HG03520 (cell line): Measurements from ENCODE around the gene SEPTIN3.
A peak's percentile ranks its signal among the peaks of the same experiment; 100 is the strongest.

Experiments used
- ATAC-seq: cut with Tn5 transposase; IDR thresholded peaks from one replicate; pipeline ENCODE4 v1.9.1; 2021; ENCODE audit warnings: mild to moderate bottlenecking, moderate library complexity; ENCODE audit not compliant: unreplicated experiment

The SEPTIN3 gene, protein sequence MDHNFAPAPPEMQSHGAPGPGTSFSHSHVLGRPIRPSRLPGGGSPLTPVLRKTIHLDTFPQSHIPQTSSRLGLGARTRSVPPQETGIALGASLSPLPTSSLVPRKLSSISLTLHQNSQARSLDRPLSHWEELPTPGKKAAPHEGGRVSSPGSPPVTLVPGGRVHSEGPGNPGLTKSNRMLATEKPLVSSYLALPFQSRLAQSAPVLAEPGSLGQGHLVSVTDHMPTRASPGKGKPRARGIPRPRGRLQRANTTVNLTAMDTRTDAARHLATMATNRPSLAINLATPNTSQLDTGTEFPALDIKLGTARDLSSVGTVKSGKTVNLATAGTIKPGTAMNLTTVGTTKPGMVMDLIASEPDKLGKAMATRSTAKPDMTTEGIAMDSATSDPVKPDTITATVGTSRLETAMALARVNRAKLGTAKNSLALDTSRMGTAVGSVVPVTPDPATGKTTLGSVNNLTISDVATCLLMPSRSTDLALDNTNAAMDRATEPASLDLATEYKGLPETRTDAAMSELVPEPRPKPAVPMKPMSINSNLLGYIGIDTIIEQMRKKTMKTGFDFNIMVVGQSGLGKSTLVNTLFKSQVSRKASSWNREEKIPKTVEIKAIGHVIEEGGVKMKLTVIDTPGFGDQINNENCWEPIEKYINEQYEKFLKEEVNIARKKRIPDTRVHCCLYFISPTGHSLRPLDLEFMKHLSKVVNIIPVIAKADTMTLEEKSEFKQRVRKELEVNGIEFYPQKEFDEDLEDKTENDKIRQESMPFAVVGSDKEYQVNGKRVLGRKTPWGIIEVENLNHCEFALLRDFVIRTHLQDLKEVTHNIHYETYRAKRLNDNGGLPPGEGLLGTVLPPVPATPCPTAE

DNA sequence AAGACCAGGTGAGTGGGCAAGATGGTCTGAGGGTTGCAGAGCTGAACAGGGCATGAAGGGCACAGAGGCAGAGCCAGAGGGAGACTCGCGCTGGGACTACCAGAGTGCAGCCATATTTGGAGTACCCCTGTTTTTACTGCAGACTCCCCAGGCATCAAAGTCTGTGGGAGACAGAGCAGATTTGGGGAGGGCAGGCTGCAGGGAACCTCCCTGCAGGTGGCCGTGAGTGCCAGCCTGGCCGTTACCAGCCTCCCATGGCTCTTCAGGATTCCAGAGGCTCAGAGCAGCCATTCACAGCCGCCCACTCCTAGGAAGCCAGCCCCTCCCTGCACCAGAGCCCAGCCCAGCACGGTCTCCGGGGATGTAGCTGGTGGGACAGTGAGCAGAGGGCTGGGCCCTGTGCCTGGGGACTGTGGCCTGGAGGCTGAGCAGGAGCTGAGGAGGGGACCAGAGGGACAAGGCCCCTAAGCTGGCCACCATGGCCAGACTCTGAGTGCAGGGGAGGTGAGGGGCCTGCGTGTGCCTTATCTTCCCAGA, at the start of gene SEPTIN3:
Gene SEPTIN3 (plus strand): TSS at position 334 of the 537 bp plus-strand sequence. CDS start 2,050 bp downstream, outside the sequence.
- ATAC-seq, result no peak

DNA sequence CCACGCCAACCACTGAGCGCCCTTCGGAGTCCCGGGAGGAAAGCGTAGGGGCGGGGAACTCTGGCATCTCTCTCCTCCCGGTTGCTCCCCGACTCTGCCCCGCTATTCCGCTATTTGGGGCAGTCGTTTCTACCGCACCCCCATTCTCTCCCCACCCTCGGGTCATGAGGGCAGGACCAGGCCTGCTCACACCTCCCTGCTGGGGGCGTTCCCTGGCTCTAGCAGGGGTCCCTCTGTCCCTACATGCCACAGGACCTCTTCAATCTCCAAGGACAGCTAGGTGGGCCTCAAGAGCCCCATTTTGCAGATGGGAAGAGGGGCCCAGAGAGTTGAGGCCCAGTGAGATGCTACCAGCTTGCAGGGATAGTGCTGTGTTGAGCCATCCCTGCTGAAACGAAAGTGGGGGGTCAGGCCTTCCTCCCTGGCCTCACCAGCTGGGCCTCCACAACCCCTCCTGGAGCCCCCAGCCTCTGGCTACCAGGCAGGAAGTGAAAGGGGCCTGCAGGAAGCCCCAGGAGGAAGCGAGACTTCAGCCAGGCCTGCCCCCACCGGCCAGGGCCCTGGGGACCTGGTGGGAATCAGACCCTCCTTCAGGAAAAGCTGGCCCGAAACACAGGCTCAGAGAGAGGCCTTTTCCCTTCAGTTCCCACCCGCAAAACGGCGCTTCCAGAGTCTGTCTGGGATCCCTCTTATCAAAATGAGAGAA, 48.8 kb upstream of the SEPTIN3 start:
- ATAC-seq, result peak; percentile 25

DNA sequence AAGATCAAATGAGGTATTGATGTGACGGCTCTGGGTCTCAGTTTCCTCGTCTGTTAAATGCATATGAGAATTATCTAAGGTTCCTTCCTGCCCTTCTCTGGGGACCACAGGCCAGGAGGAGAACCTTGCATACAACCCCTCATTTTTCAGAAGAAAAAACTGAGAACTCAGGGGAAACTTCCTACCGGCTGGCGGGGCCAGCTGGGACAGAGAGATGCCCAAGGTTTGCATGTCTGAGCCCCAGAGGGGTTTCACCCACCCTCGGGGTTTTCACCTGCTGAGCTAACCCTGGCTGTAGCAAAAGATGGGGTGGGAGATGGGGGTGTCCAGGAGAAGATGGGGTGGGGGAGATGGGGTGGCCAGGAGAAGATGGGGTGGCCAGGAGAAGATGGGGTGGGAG, 46.9 kb upstream of the SEPTIN3 start:
- no peak for ATAC-seq

DNA sequence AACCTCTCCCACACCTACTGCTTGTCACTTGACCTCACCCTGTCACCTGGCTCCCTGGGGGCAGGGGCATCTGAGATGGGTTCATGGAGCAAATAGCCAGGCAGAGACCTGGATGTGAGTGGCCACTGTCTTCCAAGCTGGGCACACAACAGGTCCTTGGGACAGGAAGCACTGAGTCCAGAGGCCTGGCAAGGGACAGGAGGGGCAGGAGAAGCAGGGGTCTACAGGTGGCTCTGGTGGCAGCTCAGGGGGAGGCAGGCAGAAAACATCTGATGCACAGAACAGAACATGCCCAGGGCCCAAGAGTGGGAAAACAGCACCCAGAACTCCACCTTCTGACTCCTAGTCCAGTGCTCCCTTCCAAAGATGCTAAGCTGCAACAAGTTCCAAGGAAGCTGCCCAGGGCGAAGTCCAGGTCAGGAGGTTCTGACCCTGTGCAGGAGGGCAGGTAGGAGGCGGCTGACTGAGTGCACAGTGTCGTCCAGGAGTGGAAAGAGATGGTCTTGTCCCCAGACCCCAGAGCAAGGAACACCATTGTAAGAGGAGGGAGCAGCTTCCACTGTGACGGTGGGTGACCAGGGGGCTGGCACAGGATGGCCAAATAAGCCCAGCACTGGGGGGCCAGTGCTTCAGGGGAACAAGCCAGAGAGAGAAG, 46.2 kb upstream of the SEPTIN3 start:
- no peak for ATAC-seq

DNA sequence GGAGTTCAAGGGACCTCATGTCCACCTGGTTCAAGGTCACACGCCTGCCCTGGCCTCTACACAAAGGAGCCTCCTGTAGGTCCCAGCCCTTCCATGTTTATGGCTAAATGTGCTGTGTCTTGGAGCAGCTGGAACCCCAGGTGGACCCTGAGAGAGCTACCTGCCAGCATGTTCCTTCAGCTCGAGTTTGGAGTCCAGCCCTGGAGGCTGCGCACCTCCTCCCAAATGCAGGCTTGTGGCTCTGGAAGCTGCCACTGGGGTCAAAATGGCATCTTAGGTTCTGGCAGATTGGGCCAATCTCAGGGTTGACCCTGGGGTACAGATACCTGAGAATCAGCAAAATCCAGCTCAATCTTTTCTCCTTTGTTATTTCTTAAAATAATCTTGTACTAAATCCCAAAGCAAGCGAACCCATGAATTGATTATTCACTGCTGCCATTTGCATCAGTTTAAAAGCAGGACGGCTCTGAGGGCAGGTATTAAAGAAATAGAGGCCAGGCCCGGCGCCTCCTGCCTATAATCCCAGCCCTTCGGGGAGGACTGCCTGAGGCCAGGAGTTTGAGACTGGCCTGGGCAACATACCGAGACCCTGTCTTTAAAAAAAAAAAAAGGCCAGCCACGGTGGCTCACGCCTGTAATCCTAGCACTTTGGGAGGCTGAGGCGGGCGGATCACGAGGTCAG, 45.5 kb upstream of the SEPTIN3 start:
- no peak for ATAC-seq

DNA sequence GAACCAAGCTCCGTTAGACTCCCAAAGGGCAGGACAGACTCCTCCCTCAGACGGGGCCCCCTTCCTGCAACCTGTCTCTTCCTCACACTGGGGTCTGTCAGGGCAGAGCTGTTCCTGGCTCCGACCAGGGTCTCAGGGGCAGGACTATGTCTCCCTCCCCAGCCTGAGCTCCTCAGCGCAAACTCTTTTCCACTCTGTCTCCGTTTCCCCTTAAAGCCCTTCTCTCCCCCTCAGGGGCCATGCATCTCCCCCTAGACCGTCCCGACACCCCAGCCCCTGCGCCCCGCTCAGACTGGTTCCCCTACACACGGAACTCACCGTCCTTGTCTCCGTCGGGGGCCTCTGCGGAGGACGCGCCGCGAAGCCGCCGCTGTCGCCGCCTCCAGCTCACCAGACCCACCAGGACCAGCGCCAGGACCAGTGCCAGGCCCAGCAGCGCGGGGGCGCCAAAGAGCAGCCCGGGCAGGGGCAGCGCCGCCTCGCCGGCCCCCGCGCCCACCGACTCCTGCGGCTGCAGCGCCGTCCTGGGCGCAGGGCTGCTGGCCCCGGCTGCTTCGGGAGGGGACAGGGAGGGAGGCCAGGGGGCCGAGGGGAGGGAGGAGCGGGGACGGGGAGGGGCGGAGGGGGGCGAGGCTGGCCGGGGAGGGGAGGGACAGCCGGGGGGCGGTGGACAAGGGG, 43.3 kb upstream of the SEPTIN3 start:
- ATAC-seq, result no peak

DNA sequence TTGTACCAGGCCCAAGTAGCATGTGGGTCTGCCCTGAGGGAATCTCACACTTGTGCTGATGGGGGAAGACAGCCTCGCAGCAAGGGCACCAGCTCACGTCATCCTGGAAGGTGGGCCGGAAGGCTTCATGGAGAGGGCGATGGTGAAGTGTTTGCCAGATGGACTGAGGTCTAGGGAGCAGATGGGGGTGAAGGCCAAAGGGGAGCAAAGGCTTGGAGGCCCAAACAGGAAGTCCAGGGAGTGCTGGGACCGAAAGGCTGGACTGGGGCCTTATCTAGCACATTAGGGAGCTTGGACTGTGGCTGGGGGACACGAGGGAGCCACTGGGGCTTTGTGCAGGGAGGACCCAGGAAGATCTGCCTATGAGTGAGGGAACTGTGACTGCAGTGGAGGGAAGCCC, 41.4 kb upstream of the SEPTIN3 start:
- ATAC-seq, result no peak

DNA sequence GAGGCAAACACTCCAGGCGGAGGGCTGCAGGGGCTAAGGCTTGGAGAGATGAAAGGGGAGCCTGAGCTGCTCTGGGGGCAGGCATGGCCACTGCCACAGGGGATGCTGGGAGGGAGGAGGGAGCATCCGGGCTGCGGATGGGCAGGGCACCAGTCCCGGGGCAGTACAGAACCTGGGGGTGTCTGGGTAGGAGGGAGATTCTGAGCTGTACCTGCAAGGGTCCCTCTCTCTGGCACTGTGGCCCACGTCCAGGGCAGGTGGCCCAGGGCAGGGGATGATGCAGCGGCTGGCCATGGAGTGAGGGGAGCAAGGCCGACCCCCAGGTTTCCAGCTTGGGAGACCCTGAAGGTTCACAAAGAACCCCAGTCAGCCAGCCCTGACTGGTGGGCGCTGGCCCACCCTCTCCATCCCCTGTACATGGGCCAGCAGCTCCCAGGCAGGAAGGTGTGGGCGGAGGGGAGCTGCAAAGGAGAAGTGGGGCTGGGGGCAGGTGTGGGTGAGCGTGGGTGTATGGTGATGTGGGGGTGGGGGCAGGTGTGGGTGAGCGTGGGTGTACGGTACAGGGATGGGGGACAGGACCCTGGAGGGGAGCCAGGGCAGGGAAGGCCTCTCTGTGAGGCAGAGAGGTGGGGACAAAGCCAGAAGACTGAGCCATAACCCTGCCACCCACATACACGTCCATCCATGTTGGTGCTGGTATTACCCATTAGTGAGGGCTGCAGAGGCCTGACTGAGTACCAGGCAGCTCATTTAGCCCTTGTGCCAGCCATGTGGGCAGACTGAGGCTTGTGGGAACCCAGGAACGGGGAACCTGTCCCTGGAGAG, 40.4 kb upstream of the SEPTIN3 start:
- no peak for ATAC-seq

DNA sequence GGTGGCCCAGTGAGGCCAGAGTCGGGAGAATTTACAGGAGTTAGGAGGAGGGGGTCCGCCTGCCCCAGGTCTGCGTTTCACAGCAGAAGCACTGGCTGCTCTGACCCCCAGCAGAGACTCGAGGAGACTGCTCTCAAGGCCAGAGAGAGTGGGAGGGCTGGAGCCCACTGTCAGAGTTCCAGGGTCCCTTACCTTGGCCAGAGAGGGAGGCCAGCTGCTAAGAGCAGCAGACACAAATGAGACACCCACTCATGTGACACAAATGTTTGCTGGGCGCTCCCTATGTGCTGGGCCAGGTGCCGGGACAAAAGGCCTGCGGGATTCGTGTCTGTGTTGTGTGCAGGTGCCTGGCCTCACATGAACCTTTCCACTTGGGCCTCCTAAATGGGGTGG, 39.8 kb upstream of the SEPTIN3 start:
- ATAC-seq, result no peak

DNA sequence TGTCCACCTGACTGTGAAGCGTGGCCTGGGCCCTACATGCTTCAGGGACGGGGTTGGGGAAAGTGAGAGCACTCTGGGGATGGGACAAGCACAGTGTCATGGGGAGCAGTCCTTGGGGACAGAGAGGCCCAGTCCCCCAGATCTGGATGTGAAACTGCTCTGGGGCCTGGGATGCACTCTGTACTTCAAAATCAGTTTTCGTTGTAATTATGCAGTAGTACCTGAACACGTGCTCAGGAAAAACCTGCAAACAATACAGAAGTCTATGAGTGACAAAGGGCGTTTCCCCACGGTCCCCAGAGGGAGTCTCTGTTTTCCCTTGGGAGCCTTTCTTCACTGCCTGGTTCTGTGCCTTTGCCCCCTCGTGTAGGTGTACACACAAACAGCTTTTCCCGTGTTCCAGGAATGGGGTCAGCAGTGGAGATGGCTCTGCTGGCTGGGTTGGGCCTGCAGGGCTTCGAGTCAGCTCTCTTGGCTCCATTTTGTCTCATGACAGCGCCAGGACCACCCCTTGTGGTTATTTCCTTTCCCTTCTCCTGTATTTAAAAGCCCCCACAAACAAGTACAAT, 37.5 kb upstream of the SEPTIN3 start:
- no peak for ATAC-seq

DNA sequence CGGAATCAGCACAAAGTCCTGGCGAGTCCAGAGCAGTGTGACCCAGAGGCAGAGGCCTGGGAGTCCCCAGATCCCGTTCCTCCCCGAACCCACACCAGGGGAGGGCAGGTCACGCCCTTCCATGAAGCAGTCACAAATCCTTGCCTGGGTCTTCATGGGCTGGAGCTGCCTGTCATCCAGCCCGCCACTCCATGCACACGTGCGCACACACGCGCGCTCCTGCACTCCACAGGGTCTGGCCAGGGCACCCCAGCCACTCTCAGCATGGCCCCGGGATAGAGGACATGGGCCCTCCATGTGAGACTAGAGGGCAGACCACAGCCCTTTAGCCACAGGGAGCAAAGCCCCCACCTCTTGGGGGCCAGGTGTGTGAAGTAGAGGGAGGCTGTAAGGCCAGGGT, 36.9 kb upstream of the SEPTIN3 start:
- ATAC-seq, result no peak

DNA sequence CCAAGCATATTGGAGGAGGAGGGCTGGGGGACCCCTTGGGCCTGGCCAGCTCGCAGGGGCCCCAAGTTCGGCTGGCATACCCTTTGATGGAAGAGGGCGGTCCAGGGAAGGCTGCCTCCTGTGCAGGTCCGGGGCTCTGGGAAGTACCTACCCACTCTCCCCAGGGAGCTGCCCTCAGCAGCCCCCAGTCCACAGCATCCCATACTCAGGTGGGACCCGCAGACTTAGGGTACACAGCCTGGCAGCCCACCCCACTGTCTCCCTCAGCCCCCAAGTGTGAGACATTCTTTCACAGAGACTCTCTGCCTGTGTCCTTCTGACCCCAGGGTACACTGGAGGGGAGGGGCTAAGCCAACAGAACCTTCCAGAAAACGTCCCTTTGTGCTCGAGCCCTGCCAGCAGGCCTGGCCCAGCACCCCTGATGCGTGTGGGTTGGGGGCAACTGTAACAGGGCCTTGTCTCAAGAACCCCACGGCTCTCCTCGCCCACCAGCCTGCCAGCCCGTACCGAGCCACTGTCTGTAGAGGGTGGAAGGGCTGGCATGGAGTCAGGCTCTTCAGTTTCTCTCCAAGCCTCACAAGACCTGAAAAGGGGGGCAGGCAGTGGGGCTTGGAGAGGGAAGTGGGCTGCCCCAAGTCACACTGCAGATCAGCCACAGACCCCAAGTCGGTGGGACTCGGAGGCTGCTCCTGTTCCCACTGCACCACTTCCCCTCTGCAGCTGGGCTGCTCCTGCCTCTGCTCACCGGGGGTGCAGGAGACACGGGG, 35.6 kb upstream of the SEPTIN3 start:
- no peak for ATAC-seq

DNA sequence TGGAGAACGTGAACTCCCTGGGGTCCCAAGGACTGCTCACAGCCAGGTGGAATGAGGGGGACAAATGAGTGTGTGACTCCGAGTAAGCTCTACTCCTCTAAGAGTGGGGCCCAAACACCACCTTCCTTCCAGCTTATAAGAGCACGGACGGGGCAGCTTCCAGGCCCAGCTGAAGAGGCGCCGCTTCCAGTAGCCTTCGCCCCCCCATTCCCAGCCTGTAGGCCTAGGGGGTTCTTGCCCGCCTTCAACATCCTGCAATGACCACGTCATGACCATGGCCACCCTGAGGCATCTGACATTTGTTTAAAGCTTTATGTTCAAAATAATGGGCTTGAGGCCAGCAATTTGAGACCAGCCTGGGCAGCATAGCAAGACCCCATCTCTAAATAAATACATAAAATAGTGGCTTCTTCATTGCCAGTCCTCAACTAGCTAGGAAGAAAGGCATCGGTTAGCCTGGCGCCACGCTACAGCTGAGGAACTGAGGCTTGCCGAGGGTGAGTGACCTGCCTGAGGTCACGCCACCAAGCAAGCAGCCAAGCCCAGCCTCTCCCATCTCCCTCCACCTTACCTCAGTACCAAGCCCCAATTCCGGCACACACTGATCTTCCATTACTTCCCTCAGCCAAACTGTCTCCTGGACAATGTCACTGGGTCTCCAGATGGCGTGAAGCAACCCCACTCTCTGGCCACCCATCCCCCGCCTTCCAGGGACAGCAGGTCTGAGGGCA, 34.8 kb upstream of the SEPTIN3 start:
- ATAC-seq, result no peak

DNA sequence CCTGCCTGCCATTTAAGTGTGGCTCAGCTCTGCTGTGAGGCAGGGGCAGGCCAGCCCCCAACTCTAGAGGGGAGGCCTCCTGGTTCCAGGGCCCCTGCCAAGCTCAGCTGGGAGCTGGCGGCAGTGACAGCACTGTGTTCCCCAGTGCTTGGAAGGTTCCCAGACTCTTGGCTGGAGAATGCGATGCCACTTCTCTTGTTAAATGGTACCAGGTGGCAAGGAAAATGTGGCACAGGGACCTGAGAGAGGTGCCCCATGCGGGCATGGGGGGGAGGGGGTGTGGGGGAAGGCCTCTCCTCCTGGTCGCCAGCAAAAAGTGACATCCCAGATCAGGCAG, 34.3 kb upstream of the SEPTIN3 start:
- no peak for ATAC-seq

DNA sequence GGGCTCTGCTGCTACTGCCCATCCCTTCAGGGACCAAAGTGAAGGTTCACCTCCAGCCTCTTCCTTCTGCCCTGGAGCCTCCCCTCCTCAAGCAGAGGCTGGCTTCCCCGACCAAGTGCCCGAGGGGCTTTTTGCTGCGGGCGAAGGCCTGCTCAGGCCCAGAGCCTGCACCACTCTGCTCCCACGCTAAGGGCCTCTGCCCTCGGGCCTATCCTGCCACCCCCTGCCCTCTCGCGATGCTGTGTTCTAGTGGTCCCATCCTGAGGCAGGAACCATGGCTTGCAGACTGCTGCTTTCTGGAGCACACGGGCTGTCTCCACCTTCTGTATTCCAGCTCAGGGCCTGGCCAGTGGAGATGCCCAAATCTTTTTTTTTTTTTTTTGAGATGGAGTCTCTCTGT, 33.7 kb upstream of the SEPTIN3 start:
- no peak for ATAC-seq

DNA sequence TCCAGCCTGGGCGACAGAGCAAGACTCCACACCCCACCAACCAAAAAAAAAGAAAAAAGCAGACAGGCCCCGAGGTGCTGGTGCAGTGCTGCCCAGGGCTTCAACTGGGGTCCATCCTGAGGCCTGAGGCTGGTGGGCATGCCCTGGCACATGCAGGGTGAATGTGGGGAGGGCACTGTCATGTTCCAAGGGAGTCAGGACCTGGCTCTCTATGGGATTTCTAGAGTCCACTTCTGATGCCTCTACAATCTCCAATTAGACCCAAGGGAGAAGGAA, 32.4 kb upstream of the SEPTIN3 start:
- ATAC-seq, result no peak
